Ramos (cell line): Measurements from ENCODE around the gene MGAT4C.

Experiments
- in situ Hi-C: fragments of 300-500 bp; cut with MboI; formaldehyde crosslinking; loops from one replicate; pipeline ENCODE4 v1.14.3; 2022; ENCODE audit warnings: low sequenced_read_pairs; ENCODE audit not compliant: unreplicated experiment

MGAT4C gene

DNA sequence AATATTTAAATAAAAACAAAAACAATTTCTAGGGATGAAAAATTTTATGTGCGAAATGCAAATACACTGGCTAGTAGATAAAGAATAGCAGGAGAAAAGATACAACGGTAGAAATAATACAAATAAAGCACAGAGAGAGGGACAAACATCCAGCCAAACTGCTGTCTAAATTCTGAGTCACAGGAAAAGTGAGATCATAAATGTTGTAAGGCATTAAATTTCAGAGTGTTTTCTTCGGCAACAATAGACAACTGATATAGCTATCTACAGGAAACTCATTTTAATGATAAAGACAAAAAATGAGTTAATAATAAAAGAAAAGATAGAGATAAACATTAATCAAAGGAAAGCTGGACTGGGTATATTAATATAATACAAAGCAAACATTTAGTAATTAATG lies 259.9 kb downstream of the MGAT4C start:
- in situ Hi-C loops, result no loop called here

DNA sequence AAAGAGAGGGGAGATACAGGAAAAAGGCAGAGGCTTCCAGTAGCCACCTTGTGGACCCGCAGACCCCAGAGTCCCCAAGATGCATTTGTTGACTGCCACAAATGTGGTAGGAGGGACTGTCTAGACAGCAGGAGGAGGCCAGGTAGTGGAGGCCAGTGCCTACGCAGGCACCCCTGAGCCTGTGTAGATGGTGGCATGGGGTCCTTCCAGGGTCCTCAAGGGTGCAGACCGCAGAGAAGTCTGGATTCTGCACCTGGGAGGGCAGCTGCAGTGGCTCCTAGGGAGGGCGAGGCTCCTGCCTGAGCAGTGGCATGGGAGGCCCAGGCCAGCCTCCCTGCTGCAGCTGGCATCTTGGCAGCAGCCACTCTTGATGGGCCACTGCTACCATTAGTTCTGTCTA lies 262.4 kb downstream of the MGAT4C start:
- in situ Hi-C loops, result no loop called here

DNA sequence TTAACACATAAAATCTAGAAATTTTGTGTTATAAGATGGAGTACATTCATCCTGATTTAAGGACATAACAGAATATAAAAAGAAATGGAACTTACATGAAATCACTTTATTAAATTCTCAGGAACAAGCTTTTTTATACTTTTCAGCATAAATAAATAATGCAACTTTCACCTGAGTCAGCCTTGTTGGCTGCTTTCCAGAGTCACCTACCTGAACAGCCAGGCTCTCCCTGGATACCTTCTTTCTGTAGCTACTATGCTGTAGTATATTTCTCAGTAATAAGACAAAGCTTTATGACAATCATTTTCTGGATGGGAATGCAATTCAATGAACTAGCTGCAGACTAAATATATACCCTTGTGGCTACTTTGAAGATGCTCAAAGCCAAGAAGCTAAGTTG lies 270.2 kb downstream of the MGAT4C start:
- in situ Hi-C loops, result no loop called here

DNA sequence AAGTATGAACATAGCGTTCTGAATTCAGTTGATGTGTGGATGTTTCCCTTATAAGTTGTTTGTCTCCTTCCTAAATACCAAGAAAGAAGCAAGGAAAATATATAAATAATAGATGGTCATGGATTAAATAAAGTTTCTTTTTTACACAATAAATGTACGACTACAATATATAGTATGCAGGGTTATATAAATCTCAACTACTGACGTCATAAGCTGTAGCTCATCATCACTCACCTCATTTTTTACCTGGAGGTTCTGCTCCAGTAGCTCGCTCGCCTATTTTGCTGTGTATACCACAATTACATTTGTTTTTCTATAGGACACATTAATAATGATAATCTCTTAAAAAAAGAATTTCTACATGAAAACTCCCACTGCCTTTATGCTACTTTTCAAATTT lies 272.6 kb downstream of the MGAT4C start:
- in situ Hi-C loops, result no loop called here

DNA sequence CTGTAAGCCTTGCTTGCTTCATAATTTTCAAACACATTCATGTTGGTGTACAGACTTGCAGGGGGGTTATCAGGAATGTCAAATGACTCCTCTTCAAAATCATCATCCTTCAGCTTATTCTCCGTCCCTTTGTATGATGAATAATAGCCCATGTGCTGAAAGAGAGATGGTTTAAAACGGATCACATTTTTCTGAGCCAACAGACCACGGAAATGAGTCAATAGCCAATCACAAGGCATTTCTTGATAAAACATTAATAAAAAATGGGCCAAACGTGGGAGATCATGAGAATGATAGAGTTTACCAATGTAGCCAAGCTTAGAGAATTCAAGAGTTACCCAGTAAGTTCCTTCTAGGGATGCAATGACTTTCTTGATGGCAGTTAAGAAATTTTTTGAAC lies 276.6 kb downstream of the MGAT4C start:
- in situ Hi-C loops, result no loop called here

DNA sequence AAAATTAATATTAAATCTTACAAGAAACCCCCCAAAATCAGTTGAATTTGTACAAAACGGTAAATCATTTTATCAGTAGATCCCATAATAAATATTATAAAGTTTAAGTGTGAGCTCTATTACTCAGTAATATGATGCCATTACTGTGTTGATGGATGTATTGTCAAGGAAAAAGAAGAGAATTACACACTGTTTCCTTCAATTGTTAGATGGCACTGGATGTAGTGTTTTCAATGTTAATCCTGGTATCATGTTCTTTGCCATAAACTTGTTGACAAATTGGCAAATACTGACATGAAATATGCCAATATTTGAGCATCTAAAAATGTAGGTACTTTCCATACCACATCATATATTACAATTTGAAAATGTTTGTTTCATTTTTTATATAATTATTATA lies 280.5 kb downstream of the MGAT4C start:
- in situ Hi-C loops, result no loop called here

DNA sequence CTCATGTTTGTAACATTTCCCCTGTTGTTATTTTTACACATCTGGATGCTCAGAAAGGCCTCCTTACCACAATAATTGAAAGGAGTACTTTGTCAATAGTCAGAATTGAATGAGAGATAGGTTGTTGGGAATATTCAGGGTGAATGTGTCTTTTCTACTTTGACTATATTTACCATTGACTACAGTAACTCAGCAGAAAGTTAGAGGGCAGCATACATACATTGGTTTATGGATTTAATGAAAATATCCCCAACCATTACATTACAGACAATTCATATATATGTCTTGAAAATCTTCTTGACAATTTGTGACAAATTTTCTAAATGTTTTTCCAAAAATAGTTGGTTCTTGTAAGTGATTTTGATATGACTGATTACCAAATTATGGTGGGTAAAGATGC lies 284.4 kb downstream of the MGAT4C start:
- in situ Hi-C loops, result no loop called here

DNA sequence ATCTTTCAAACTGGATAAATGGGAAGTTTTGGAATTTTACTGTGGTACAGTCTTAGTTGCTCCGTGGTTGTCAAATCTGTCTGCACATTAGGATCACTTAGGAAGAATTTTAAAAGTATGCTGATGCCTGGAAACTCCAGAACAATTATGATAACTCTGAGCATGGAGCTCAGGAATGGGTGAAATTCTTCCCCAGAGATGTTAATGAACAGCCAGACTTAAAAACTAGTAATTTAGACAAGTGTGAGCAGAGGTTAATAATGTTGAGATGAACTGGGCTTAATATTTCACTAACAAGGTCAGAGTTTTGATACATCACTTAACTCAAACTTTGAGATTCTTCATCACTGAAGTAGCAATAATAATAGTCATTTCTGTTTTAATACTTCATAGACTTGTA lies 287.6 kb downstream of the MGAT4C start:
- in situ Hi-C loops, result no loop called here

DNA sequence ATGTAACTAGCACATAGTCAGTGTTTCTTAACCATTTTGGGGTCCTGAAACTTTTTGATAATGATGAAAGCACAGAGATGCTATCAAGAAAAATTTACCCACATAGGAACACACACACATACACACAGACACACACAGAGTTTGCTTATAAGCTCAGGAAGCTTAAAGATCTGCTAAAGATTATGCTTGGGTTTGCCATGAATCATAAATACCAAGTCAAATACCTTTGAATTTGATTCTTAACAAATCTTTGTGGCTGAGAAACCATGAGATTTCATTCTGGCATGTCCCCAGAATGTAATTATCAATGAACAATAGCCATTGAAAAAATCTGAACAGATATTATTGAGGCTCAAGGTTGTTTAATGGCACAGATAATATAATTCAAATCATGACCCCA lies 292.9 kb downstream of the MGAT4C start:
- in situ Hi-C loops, result no loop called here

DNA sequence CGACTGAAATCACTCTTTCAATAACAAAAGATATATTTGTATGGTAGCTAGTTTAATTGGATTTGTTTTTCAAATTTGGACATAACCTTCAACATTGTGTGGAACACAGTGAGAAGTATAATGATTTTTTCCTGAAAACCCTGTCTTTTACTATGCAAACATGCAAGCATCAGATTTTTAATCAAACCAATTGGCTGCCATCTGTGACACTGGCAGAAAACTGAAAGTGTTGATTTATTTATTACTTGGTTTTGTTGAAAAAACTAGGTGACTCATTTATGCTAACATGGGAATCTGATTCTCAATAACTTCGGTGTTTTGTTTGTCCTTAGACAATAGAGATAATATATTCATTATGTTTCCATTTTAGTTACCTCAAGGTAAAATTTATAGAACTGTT lies 300.1 kb downstream of the MGAT4C start:
- in situ Hi-C loops, result no loop called here

DNA sequence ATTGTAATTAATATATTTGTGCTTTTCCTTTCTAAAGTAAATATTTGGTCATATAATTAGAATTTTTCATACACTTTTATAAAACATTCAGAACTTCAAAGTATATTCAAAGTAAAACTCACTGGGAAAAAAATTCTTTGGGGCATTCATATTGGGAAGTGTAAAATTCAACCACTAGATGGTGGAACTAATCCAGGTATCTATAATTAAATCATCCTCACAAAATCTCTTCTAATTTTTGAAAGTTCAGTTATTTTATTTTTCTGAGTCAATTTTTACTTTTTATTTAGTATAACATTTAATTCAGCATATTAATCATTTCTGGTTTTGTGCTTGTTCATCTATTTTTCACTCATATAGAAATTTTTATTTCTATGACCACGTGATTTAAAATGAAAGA lies 301.1 kb downstream of the MGAT4C start:
- in situ Hi-C loops, result no loop called here

DNA sequence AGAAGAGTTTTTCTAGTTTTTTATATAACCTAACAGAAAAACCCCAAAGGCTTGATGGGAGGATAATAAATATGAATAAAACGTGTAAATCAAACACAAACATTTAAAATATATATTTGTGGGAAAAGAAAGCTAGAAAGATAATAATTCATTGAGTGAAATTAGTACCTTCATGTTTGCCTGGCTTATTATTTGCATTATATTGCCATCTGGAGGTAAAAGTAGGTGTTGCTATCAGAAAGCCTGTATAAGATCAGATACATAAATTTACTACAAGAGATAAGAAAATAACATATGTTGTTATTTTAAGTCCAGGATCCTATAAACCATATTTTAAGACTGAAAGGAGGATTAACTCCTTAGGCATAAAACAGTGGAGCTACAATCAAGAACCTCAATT lies 304.4 kb downstream of the MGAT4C start:
- in situ Hi-C loops, result no loop called here

DNA sequence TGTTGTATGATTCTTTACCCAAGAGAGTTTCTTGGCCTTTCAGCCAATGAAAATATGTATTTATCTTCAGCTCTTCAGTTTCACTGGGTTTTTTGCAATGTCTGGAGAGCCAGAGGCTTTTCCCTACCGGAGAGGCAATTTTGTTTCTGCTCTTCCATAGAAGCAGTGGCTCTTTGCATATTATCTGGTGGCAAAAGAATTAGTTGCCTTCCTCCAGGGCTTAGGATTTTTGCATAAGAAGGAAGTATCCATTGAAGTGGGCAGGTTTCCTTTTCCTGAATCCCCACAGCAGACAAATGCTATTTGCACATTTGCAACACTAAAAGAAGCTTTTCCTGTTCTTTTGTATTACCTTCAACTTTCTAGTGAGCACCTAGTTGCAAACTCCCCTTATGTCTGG lies 306.9 kb downstream of the MGAT4C start:
- in situ Hi-C loops, result no loop called here

DNA sequence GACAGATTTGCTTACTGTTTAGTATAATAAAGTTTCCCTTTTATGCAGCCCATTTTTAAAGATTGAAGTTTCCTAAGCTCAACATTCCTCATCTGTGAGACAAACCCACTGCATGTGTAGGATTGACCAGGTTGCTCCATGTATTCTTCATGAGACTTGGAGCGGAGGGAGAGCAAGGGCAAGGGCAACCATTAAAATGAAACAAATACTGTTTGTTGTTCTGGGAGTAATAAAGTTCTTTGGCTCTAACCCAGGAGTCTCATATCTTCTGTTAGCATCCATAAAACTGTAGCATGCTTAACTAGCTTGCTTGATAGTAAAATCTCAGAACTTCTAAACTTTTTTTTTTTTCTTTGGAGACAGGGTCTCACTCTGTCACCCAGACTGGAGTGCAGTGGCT lies 307.9 kb downstream of the MGAT4C start:
- in situ Hi-C loops, result no loop called here

DNA sequence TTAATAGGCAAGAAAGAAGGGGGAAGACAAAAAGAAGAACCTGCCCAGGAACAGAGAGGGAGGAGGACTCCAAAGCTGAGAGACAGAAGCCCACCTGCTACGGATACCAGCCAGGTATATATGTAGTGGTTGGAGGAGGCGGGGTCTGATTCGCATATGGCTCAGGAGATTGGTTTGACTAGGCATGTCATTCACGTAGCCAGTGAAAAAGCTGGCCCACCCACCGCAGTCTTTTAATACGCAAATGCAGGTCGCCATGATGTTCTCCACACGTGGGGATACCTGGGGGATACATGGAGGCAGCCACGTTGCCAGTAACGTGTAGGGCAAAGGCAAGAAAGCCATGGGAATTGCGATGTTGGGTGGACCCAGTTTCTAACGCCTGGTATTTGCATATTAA lies 308.9 kb downstream of the MGAT4C start:
- in situ Hi-C loops, result no loop called here

DNA sequence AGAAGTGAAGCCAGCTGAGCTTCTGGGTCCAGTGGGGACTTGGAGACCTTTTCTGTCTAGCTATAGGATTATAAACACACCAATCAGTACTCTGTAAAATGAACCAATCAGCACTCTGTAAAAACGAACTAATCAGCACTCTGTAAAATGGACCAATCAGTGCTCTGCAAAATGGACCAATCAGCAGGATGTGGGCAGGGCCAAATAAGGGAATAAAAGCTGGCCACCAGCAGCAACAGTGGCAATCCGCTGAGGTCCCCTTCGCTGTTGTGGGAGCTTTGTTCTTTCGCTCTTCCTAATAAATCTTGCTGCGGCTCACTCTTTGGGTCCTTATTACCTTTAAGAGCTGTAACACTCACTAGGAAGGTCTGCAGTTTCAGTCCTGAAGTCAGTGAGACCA lies 309.8 kb downstream of the MGAT4C start:
- in situ Hi-C loops, result no loop called here

DNA sequence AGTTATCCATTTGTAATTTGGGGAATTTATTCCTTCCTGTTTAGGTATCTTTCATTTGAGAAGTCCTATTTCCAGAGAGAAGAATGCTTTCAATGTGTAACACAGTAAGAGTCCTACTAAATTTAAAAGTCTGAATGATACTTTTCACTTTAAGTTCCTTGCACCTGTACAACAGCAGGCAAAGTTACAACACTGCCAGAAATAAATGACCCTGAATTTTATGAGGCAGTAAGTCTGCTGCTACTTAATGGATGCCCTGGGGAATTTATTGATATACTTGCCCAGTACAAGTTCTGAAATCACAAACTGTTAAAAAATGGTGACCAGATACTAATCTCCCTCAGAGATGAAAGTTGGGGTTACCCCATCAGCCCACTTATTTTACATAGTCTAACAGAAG lies 329.0 kb downstream of the MGAT4C start:
- in situ Hi-C loops, result no loop called here

DNA sequence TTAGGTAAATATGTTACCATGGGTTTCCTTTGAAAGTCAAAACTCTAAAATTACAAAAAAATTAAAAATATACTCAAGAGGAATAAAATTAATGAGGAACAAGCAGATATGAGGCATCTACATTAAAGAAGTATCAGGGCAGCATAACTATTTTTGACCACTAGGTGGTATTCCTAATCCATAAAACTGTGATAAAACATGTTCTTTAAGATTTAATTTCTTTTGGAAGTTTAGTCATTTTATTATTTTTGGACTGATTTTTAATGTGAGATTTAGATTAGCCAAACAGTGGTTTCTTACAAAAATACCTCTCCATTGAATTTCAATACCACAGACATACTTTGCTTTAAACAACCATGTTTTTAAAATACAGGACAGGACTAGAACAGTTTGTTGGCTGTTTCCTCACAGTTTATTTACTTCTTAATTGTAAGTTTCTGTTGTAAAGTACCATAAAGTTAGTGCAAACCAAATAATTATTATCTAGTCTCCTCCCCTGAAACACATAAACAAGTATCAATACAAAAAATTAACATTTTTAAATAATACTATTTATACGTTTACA lies 332.3 kb downstream of the MGAT4C start:
- in situ Hi-C loops, result no loop called here

DNA sequence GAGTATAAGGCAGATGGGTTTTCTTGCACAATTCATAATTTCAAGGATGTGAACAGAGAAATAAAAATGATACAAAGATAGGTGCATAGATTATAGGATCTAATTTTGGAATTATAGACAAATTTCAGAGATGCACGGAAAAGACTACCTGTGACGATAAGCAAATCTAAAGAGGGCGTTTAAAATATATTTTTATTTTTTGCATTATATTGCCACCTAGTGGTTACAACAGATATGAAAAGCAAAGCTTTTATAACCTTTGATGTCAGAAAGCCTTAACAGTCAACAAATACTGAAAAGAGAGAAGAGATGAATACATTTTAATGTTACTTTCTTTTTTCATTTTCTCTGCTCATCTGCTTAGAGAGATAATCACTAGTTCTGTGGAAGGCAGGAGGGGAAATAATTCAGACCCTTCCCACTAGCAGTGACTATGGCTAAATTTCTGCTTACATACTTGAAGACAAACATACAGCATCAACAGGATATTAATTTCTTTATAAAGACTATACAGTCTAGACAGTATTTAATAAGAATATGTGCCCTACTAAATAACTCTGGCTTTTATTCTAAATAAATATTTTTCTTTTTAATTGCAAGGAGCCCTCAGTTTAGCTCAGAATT lies 335.8 kb downstream of the MGAT4C start:
- in situ Hi-C loops, result no loop called here
